ENCODE data around the gene LEO1. TPM values are rescaled to one million over a fixed set of nuclear protein-coding genes. Genes with fewer than 3 reads are reported as not detected.

LEO1 gene
- total and polyA plus RNA-seq, 2 of the 13 experiments (the other 11 are each of a cell fraction or from before 2014, with no cell fraction given), result 17.0 to 60.3 TPM

- no peak overlapping the region for H2AFZ ChIP-seq (ENCODE audit: low read length)
- in situ Hi-C loops (cut with HindIII; ENCODE audit: extremely low pct_ligation_motif_present, low pct_unique_long_range_greater_than_20kb) (loop anchor here (25.0 kb wide), 1 partner anchor 275 kb away; no protein-coding TSS in a partner anchor), intact Hi-C loops (cut with micrococcal nuclease; ENCODE audit: unreplicated experiment) (no loop called here)
- peaks cover 3 to 7% of the 10 kb centered on the region in 2 experiments; a peak in 2 of 5 replicates for H3K36me3 ChIP-seq (replicated peaks in 1 of 2; ENCODE audit: control insufficient read depth in 1 of 2, insufficient read depth in 2 of 2, low read length in 2 of 2)
- no peak overlapping the region for H3K4me2 ChIP-seq (ENCODE audit: low read depth, low read length)
- POLR2A ChIA-PET, result no interaction called here
- no peaks in the 10 kb centered on the region for H3K9me3 ChIP-seq (ENCODE audit: low read length)
- H3K4me3 ChIP-seq (replicated peaks in 1 of 3; ENCODE audit: insufficient read depth in 1 of 3, low read depth in 2 of 3, low read length in 3 of 3), result no peak overlapping the region
- no peaks in the 10 kb centered on the region for H3K79me2 ChIP-seq (ENCODE audit: insufficient read depth, low read length)
- H3K27ac ChIP-seq (ENCODE audit: extremely low read length, insufficient read depth, low read length), result peak overlapping the region; percentile 46
- 13% methylated on average over 3 of the region's 3 CpGs for WGBS (ENCODE audit: low lambda C conversion rate)
- ATAC-seq (peak; percentile 97), DNase-seq (ENCODE audit: low spot score) (peak; percentile 83), FAIRE-seq (peak; percentile 76)
- H3K4me1 ChIP-seq (ENCODE audit: insufficient read depth, low read length), result peaks cover 45% of the 10 kb centered on the region
- H3K9ac ChIP-seq (ENCODE audit: insufficient read depth, low read depth, low read length), result no peak overlapping the region
- CTCF ChIA-PET (ENCODE audit: low intra/inter-chr PET ratio, low total read pairs), result no interaction called here
- no TSS peak for BruUV-seq (replicated peaks)
- H4K20me1 ChIP-seq (ENCODE audit: insufficient read depth, low read length), result no peaks in the 10 kb centered on the region
- H3K27me3 ChIP-seq (ENCODE audit: control insufficient read depth in 1 of 2, insufficient read depth in 2 of 2, low read length in 2 of 2), result no peaks in the 10 kb centered on the region
- TF ChIP-seq ZNF644 (CRISPR knock-in tag; IDR thresholded peaks at IDR 0.05; ENCODE audit: low read depth) (peak; percentile 68), HOMEZ (CRISPR knock-in tag; IDR thresholded peaks at IDR 0.05; ENCODE audit: low read depth) (peak; percentile 66; the same call in 1 of the 2 replicates), SOX5 (CRISPR knock-in tag; IDR thresholded peaks at IDR 0.05; ENCODE audit: borderline replicate concordance) (peak; percentile 45; the same call in 1 of the 2 replicates), RCOR2 (CRISPR knock-in tag; IDR thresholded peaks at IDR 0.05) (peak; percentile 36; the same call in 1 of the 2 replicates), HIVEP1 (CRISPR knock-in tag; IDR thresholded peaks at IDR 0.05) (no peak), ZNF180 (CRISPR knock-in tag; IDR thresholded peaks at IDR 0.05; ENCODE audit: borderline replicate concordance, low read depth) (no peak), ZNF264 (CRISPR knock-in tag; IDR thresholded peaks at IDR 0.05) (peak; percentile 51; the same call in 1 of the 2 replicates), ZNF704 (CRISPR knock-in tag; IDR thresholded peaks at IDR 0.05; ENCODE audit: borderline replicate concordance) (no peak), PPARG (CRISPR knock-in tag; conservative IDR thresholded peaks at IDR 0.05) (0 out of 2 replicates have a peak, but pooled peaks have one; percentile 66), CBX2 (IDR thresholded peaks at IDR 0.05; ENCODE audit: low read depth, low read length) (no peak), CBX2 (CRISPR knock-in tag; IDR thresholded peaks at IDR 0.05; ENCODE audit: low read depth) (no peak), AHDC1 (CRISPR knock-in tag; IDR thresholded peaks at IDR 0.05; ENCODE audit: borderline replicate concordance) (peak; percentile 85; the same call in 1 of the 2 replicates), FOSL2 (CRISPR knock-in tag; IDR thresholded peaks at IDR 0.05) (peak; percentile 61), RXRB (CRISPR knock-in tag; IDR thresholded peaks at IDR 0.05; ENCODE audit: borderline replicate concordance) (0 out of 2 replicates have a peak, but pooled peaks have one; percentile 55), THRA (CRISPR knock-in tag; IDR thresholded peaks at IDR 0.05; ENCODE audit: borderline replicate concordance) (0 out of 2 replicates have a peak, but pooled peaks have one; percentile 30), ZNF251 (CRISPR knock-in tag; IDR thresholded peaks at IDR 0.05) (no peak)
These were observed 59.0 kb downstream of the LEO1 start for GRCh38 chr15:51912528-51912927.

All from HepG2 (cell line).